ENCODE measurements around the gene NFATC3. TPM values are rescaled to one million over a fixed set of nuclear protein-coding genes. Genes with fewer than 3 reads are reported as not detected.

Gene NFATC3
- total and polyA plus RNA-seq, 4 donors, result 13.5 to 69.6 (median 35.7) TPM

- Histone ChIP-seq H3K36me3 (ENCODE audit: control insufficient read depth in 4 of 4, insufficient read depth in 4 of 4, low read length in 4 of 4) (peaks cover 13 to 32% (median 23%) of the 10 kb centered on the region in 4 donors), H3K9ac (ENCODE audit: insufficient read depth in 1 of 2, low read length in 2 of 2) (no peak overlapping the region), H3K4me1 (ENCODE audit: control insufficient read depth in 5 of 5, insufficient read depth in 5 of 5, low read length in 5 of 5) (no peaks in the 10 kb centered on the region), H3K4me3 (no peak overlapping the region), H3K9me3 (ENCODE audit: control insufficient read depth in 4 of 4, insufficient read depth in 3 of 4, low read length in 3 of 4) (no peaks in the 10 kb centered on the region), H3K27ac (ENCODE audit: low read depth in 1 of 2, low read length in 1 of 2) (no peak overlapping the region), H3K27me3 (ENCODE audit: control insufficient read depth in 3 of 3, insufficient read depth in 3 of 3, low read length in 2 of 3) (no peaks in the 10 kb centered on the region)
- ATAC-seq (ENCODE audit: insufficient read depth, low FRiP score) (no peak), DNase-seq (no peak)
- WGBS, 2 donors, result 93 to 94% methylated on average over 2 of the region's 2 CpGs
- TF ChIP-seq, protein P1, sequence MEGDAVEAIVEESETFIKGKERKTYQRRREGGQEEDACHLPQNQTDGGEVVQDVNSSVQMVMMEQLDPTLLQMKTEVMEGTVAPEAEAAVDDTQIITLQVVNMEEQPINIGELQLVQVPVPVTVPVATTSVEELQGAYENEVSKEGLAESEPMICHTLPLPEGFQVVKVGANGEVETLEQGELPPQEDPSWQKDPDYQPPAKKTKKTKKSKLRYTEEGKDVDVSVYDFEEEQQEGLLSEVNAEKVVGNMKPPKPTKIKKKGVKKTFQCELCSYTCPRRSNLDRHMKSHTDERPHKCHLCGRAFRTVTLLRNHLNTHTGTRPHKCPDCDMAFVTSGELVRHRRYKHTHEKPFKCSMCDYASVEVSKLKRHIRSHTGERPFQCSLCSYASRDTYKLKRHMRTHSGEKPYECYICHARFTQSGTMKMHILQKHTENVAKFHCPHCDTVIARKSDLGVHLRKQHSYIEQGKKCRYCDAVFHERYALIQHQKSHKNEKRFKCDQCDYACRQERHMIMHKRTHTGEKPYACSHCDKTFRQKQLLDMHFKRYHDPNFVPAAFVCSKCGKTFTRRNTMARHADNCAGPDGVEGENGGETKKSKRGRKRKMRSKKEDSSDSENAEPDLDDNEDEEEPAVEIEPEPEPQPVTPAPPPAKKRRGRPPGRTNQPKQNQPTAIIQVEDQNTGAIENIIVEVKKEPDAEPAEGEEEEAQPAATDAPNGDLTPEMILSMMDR (IDR thresholded peaks at IDR 0.05; ENCODE audit: control extremely low read depth, extremely low read depth), result no peak
Observed at GRCh38 chr16:68190736-68191510, 105.8 kb downstream of the NFATC3 start.

DNA sequence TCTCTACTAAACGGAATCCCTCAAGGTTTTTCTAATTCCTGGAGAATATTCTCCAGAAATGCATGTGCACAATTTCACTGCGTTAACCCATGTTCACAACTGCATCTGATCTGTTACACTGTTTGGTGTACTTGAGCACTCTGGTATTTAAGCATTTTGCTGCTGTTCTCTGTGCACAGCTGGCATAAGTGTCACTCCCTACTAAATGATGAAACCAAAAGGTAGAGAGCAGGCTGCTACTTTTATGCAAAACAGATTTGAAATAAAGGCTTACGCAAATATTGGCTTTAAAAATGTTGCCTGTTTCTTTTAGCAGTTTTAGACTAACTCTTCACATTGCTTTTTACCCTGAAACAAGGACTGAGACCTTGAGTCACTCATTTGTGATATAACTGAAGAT lies 109.1 kb downstream of the NFATC3 start:
- Histone ChIP-seq H3K4me3 (no peak overlapping the region), H3K27me3 (ENCODE audit: control insufficient read depth in 3 of 3, insufficient read depth in 3 of 3, low read length in 2 of 3) (no peaks in the 10 kb centered on the region), H3K9ac (ENCODE audit: insufficient read depth in 1 of 2, low read length in 2 of 2) (no peak overlapping the region), H3K4me1 (ENCODE audit: control insufficient read depth in 5 of 5, insufficient read depth in 5 of 5, low read length in 5 of 5) (no peaks in the 10 kb centered on the region), H3K9me3 (ENCODE audit: control insufficient read depth in 4 of 4, insufficient read depth in 3 of 4, low read length in 3 of 4) (no peaks in the 10 kb centered on the region), H3K27ac (ENCODE audit: low read depth in 1 of 2, low read length in 1 of 2) (no peak overlapping the region), H3K36me3 (ENCODE audit: control insufficient read depth in 4 of 4, insufficient read depth in 4 of 4, low read length in 4 of 4) (peaks cover 11 to 23% (median 17%) of the 10 kb centered on the region in 4 donors)
- DNase-seq, result no peak
- ATAC-seq (ENCODE audit: insufficient read depth, low FRiP score), result no peak
- 80 to 92% methylated on average over 3 of the region's 3 CpGs for WGBS, 2 donors
- TF ChIP-seq, protein P1 (IDR thresholded peaks at IDR 0.05; ENCODE audit: control extremely low read depth, extremely low read depth), result no peak

DNA sequence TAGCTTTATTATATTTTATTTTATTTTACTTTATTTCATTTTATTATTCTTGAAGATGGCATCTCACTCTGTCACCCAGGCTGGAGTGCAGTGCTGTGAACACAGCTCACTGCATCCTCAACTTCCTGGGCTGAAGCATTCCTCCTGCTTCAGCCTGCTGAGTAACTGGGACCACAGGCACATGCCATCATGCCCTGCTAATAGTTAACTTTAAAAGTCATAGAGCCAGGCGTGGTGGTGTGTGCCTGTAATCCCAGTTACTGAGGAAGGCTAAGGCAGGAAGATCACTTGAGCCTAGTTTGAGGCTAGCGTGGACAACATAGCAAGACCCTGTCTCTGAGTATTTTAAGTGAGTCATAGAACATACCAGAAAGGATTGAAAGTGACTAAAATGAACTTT lies 112.1 kb downstream of the NFATC3 start:
- ATAC-seq (ENCODE audit: insufficient read depth, low FRiP score), result no peak
- no peak overlapping the region for H3K4me3 ChIP-seq
- 97 to 98% methylated on average over 2 of the region's 2 CpGs for WGBS, 2 donors
- no peaks in the 10 kb centered on the region for H3K27me3 ChIP-seq (ENCODE audit: control insufficient read depth in 3 of 3, insufficient read depth in 3 of 3, low read length in 2 of 3)
- no peak overlapping the region for H3K9ac ChIP-seq (ENCODE audit: insufficient read depth in 1 of 2, low read length in 2 of 2)
- peaks cover 0 to 12% (median 7%) of the 10 kb centered on the region in 4 donors for H3K36me3 ChIP-seq (ENCODE audit: control insufficient read depth in 4 of 4, insufficient read depth in 4 of 4, low read length in 4 of 4)
- TF ChIP-seq, protein P1 (IDR thresholded peaks at IDR 0.05; ENCODE audit: control extremely low read depth, extremely low read depth), result no peak
- H3K27ac ChIP-seq (ENCODE audit: low read depth in 1 of 2, low read length in 1 of 2), result no peak overlapping the region
- H3K9me3 ChIP-seq (ENCODE audit: control insufficient read depth in 4 of 4, insufficient read depth in 3 of 4, low read length in 3 of 4), result no peaks in the 10 kb centered on the region
- no peak for DNase-seq
- peaks cover 0 to 3% (median 0%) of the 10 kb centered on the region in 5 donors for H3K4me1 ChIP-seq (ENCODE audit: control insufficient read depth in 5 of 5, insufficient read depth in 5 of 5, low read length in 5 of 5)
